HepG2 (cell line): Measurements from ENCODE around the gene ATP13A4. TPM values are rescaled to one million over a fixed set of nuclear protein-coding genes. Genes with fewer than 3 reads are reported as not detected.

Experiments used
- ARHGAP35 ChIP-seq: sonication (generic); formaldehyde crosslinking; IDR thresholded peaks from 2 replicates; pipeline ENCODE4 v1.9.0; 2022; ENCODE audit warnings: mild to moderate bottlenecking, inconsistent platforms, moderate library complexity, missing genetic modification reagents, borderline replicate concordance
- CCDC6 ChIP-seq: sonication (generic); formaldehyde crosslinking; IDR thresholded peaks from 2 replicates; pipeline ENCODE4 v1.8.1; 2022; ENCODE audit warnings: mild to moderate bottlenecking, missing genetic modification reagents, moderate library complexity
- FOXA1 ChIP-seq, 2 experiments: fragments of 450-650 bp in 1 of 2; sonication (generic) in 1 of 2; formaldehyde crosslinking in 1 of 2; IDR thresholded peaks; 2 replicates each; pipeline versions ENCODE4 v1.4.0 to v1.6.1; 2016 to 2020; ENCODE audit warnings: missing genetic modification reagents in 1 of 2
- GLI4 ChIP-seq: sonication (generic); formaldehyde crosslinking; IDR thresholded peaks from 2 replicates; pipeline ENCODE4 v1.5.1; 2020; ENCODE audit warnings: missing genetic modification reagents, mild to moderate bottlenecking, moderate library complexity, borderline replicate concordance
- JDP2 ChIP-seq: sonication (generic); formaldehyde crosslinking; IDR thresholded peaks from 2 replicates; pipeline ENCODE4 v1.8.1; 2022; ENCODE audit warnings: missing genetic modification reagents, borderline replicate concordance
- KLF9 ChIP-seq: IDR thresholded peaks from 2 replicates; pipeline ENCODE4 v1.6.1; 2016; ENCODE audit warnings: low read depth
- NAIF1 ChIP-seq: sonication (generic); formaldehyde crosslinking; IDR thresholded peaks from 2 replicates; pipeline ENCODE4 v1.5.0; 2020; ENCODE audit warnings: mild to moderate bottlenecking, missing genetic modification reagents, borderline replicate concordance
- NRL ChIP-seq: sonication (generic); formaldehyde crosslinking; IDR thresholded peaks from 2 replicates; pipeline ENCODE4 v1.5.0; 2020; ENCODE audit warnings: missing genetic modification reagents, mild to moderate bottlenecking, moderate library complexity, borderline replicate concordance
- TARDBP ChIP-seq: sonication (generic); formaldehyde crosslinking; IDR thresholded peaks from 2 replicates; pipeline ENCODE4 v1.8.0; 2022; ENCODE audit warnings: mild to moderate bottlenecking, missing genetic modification reagents
- TBL1XR1 ChIP-seq: fragments of 150-350 bp; IDR thresholded peaks from 2 replicates; pipeline ENCODE4 v1.6.1; 2014; ENCODE audit warnings: borderline replicate concordance, low read length; ENCODE audit not compliant: partially characterized antibody
- TP53 ChIP-seq: sonication (generic); formaldehyde crosslinking; conservative IDR thresholded peaks from 2 replicates; pipeline ENCODE4 v1.4.0; 2020; ENCODE audit warnings: missing genetic modification reagents
- ZFP82 ChIP-seq: sonication (generic); formaldehyde crosslinking; IDR thresholded peaks from 2 replicates; pipeline ENCODE4 v1.5.1; 2020; ENCODE audit warnings: mild to moderate bottlenecking, missing genetic modification reagents, borderline replicate concordance
- ZNF569 ChIP-seq: sonication (generic); formaldehyde crosslinking; IDR thresholded peaks from 2 replicates; pipeline ENCODE4 v1.5.0; 2020; ENCODE audit warnings: mild to moderate bottlenecking, missing genetic modification reagents, moderate library complexity, borderline replicate concordance
- ZNF614 ChIP-seq: IDR thresholded peaks from 2 replicates; pipeline ENCODE4 v1.6.1; 2018; ENCODE audit warnings: missing biosample characterization, missing genetic modification reagents, inconsistent platforms, borderline replicate concordance
- ZNF768 ChIP-seq: sonication (generic); formaldehyde crosslinking; IDR thresholded peaks from 2 replicates; pipeline ENCODE4 v1.4.0; 2020; ENCODE audit warnings: missing genetic modification reagents
- polyA plus RNA-seq, 8 experiments: library from polyadenylated mRNA; depleted of rRNA in 3 of 8; stranded (reverse) in 7 of 8; unstranded in 1 of 8; fragments of >200 nt; fragmentation: Illumina TruSeq in 4 of 8; extraction: Trizol in 4 of 8; gene quantifications; 2 replicates each; pipeline versions ENCODE4 v1.2.1 to v1.2.3, GENCODE V29; 2011 to 2016; ENCODE audit warnings: low read depth in 4 of 8, missing spikeins in 1 of 8, mixed read lengths in 1 of 8; ENCODE audit not compliant: insufficient read depth in 1 of 8
- total RNA-seq, 5 experiments: library from RNA; depleted of rRNA; stranded (reverse); fragments of >200 nt; fragmentation: Illumina TruSeq; extraction: Trizol; gene quantifications; 2 replicates each; pipeline ENCODE4 v1.2.3, GENCODE V29; 2016; ENCODE audit warnings: low read depth in 1 of 5
- TF ChIP-seq, protein P1 (sequence below): sonication (generic); formaldehyde crosslinking; IDR thresholded peaks from 2 replicates; pipeline ENCODE4 v1.4.0; 2020; ENCODE audit warnings: missing genetic modification reagents
- TF ChIP-seq, protein P2 (sequence below): sonication (generic); formaldehyde crosslinking; IDR thresholded peaks from 2 replicates; pipeline ENCODE4 v1.8.0; 2022; ENCODE audit warnings: mild to moderate bottlenecking, missing genetic modification reagents, moderate library complexity
- TF ChIP-seq, protein P3 (sequence below): IDR thresholded peaks from 2 replicates; pipeline ENCODE4 v1.6.1; 2016
- TF ChIP-seq, protein P4 (sequence below): sonication (generic); formaldehyde crosslinking; IDR thresholded peaks from 2 replicates; pipeline ENCODE4 v1.9.0; 2021; ENCODE audit warnings: mild to moderate bottlenecking, missing genetic modification reagents

The ATP13A4 gene
- total and polyA plus RNA-seq, 2 of the 13 experiments (the other 11 are each of a cell fraction or from before 2014, with no cell fraction given): 0.01 to 0.07 TPM

DNA sequence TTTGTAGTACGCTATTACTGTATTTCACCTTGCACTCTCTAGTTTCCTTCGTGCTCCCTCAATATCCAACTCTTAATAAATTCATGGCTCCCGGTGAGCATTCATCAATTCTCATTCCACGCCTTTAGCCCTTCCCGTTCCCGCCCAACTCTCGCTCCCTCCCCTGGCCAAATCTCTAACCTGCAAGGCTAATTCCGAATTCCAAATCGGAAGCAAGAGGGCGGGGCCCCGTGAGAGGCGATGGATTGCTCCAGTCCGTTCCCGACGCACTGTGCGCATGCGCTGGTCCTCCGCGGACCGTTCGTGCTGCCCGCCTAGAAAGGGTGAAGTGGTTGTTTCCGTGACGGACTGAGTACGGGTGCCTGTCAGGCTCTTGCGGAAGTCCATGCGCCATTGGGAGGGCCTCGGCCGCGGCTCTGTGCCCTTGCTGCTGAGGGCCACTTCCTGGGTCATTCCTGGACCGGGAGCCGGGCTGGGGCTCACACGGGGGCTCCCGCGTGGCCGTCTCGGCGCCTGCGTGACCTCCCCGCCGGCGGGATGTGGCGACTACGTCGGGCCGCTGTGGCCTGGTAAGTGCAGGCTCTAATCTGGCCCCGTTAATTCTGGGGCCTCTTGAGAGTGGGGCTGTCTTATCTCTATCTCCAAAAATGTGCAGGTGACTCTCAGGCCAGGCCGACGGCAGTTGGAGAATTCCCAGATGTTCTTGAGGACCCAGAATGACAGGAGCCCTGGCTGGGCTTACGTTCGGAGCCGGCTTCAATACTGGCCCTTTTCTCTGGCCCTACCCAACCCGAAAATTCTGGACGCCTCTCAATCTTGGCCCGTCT is 38.4 kb upstream of the ATP13A4 start, which contains the start of gene OPA1 (continued):
- peak; percentile 88 for TF ChIP-seq ZNF768 (CRISPR knock-in tag)
- peak; percentile 99 for TF ChIP-seq TARDBP
- TF ChIP-seq, protein P1, sequence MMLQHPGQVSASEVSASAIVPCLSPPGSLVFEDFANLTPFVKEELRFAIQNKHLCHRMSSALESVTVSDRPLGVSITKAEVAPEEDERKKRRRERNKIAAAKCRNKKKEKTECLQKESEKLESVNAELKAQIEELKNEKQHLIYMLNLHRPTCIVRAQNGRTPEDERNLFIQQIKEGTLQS (CRISPR knock-in tag): peak; percentile 75
- TF ChIP-seq NRL: peak; percentile 93
- no peak for TF ChIP-seq ZFP82 (CRISPR knock-in tag)
- peak; percentile 94 for TF ChIP-seq ARHGAP35 (CRISPR knock-in tag)
- TF ChIP-seq, protein P2, sequence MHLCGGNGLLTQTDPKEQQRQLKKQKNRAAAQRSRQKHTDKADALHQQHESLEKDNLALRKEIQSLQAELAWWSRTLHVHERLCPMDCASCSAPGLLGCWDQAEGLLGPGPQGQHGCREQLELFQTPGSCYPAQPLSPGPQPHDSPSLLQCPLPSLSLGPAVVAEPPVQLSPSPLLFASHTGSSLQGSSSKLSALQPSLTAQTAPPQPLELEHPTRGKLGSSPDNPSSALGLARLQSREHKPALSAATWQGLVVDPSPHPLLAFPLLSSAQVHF: peak; percentile 57; the same call in 1 of the 2 replicates
- peak; percentile 54; the same call in 1 of the 2 replicates for TF ChIP-seq KLF9 (CRISPR knock-in tag)
- TF ChIP-seq CCDC6: peak; percentile 93
- no peak for TF ChIP-seq ZNF569
- TF ChIP-seq TP53 (CRISPR knock-in tag): no peak; the same call in 1 of the 2 replicates
- TF ChIP-seq, protein P3, sequence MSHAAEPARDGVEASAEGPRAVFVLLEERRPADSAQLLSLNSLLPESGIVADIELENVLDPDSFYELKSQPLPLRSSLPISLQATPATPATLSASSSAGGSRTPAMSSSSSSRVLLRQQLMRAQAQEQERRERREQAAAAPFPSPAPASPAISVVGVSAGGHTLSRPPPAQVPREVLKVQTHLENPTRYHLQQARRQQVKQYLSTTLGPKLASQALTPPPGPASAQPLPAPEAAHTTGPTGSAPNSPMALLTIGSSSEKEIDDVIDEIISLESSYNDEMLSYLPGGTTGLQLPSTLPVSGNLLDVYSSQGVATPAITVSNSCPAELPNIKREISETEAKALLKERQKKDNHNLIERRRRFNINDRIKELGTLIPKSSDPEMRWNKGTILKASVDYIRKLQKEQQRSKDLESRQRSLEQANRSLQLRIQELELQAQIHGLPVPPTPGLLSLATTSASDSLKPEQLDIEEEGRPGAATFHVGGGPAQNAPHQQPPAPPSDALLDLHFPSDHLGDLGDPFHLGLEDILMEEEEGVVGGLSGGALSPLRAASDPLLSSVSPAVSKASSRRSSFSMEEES (CRISPR knock-in tag): peak; percentile 82; the same call in 1 of the 2 replicates
- peak; percentile 76 for TF ChIP-seq TBL1XR1
- TF ChIP-seq GLI4 (CRISPR knock-in tag): no peak
- TF ChIP-seq FOXA1 (IDR thresholded peaks at IDR 0.05): no peak
- peak; percentile 83 for TF ChIP-seq FOXA1 (CRISPR knock-in tag; IDR thresholded peaks at IDR 0.05)
- no peak for TF ChIP-seq JDP2 (CRISPR knock-in tag)
- TF ChIP-seq, protein P4, sequence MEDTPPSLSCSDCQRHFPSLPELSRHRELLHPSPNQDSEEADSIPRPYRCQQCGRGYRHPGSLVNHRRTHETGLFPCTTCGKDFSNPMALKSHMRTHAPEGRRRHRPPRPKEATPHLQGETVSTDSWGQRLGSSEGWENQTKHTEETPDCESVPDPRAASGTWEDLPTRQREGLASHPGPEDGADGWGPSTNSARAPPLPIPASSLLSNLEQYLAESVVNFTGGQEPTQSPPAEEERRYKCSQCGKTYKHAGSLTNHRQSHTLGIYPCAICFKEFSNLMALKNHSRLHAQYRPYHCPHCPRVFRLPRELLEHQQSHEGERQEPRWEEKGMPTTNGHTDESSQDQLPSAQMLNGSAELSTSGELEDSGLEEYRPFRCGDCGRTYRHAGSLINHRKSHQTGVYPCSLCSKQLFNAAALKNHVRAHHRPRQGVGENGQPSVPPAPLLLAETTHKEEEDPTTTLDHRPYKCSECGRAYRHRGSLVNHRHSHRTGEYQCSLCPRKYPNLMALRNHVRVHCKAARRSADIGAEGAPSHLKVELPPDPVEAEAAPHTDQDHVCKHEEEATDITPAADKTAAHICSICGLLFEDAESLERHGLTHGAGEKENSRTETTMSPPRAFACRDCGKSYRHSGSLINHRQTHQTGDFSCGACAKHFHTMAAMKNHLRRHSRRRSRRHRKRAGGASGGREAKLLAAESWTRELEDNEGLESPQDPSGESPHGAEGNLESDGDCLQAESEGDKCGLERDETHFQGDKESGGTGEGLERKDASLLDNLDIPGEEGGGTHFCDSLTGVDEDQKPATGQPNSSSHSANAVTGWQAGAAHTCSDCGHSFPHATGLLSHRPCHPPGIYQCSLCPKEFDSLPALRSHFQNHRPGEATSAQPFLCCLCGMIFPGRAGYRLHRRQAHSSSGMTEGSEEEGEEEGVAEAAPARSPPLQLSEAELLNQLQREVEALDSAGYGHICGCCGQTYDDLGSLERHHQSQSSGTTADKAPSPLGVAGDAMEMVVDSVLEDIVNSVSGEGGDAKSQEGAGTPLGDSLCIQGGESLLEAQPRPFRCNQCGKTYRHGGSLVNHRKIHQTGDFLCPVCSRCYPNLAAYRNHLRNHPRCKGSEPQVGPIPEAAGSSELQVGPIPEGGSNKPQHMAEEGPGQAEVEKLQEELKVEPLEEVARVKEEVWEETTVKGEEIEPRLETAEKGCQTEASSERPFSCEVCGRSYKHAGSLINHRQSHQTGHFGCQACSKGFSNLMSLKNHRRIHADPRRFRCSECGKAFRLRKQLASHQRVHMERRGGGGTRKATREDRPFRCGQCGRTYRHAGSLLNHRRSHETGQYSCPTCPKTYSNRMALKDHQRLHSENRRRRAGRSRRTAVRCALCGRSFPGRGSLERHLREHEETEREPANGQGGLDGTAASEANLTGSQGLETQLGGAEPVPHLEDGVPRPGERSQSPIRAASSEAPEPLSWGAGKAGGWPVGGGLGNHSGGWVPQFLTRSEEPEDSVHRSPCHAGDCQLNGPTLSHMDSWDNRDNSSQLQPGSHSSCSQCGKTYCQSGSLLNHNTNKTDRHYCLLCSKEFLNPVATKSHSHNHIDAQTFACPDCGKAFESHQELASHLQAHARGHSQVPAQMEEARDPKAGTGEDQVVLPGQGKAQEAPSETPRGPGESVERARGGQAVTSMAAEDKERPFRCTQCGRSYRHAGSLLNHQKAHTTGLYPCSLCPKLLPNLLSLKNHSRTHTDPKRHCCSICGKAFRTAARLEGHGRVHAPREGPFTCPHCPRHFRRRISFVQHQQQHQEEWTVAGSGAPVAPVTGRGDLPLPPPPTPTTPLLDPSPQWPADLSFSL: peak; percentile 64; the same call in 1 of the 2 replicates
- TF ChIP-seq ZNF614 (CRISPR knock-in tag): peak; percentile 97
- peak; percentile 68; the same call in 1 of the 2 replicates for TF ChIP-seq NAIF1
